Smooth muscle cell (in vitro differentiated cells): ENCODE measurements around the gene ZNF791. TPM values are rescaled to one million over a fixed set of nuclear protein-coding genes. Genes with fewer than 3 reads are reported as not detected.
"Not testable (repeated sequence)": the region's sequence is repeated elsewhere in the genome, so short reads cannot be mapped to it uniquely, and the experiment has no call there.

Experiments used
- DNase-seq: peaks from one replicate; lab custom pipeline; 2025; ENCODE audit not compliant: unreplicated experiment; lab: John Stamatoyannopoulos, UW
- H2AFZ ChIP-seq: fragments of 200-600 bp; sonication (generic); 2 replicates; pipeline ENCODE4 v1.6.0; 2016; ENCODE audit warnings: antibody characterized with exemption, low read depth, mild to moderate bottlenecking
- H3F3A ChIP-seq: fragments of 200-600 bp; sonication (generic); 2 replicates; pipeline ENCODE4 v1.6.0; 2017; ENCODE audit warnings: antibody characterized with exemption, low read depth
- H3K27ac ChIP-seq: fragments of 200-600 bp; sonication (generic); 2 replicates; pipeline ENCODE4 v1.5.1; 2016; ENCODE audit warnings: low read depth, mild to moderate bottlenecking
- H3K27me3 ChIP-seq: fragments of 200-600 bp; sonication (generic); 2 replicates; pipeline ENCODE4 v1.6.1; 2016; ENCODE audit warnings: low read depth, mild to moderate bottlenecking
- H3K36me3 ChIP-seq: fragments of 200-600 bp; sonication (generic); 2 replicates; pipeline ENCODE4 v1.5.1; 2016; ENCODE audit warnings: low read depth
- H3K4me1 ChIP-seq: fragments of 200-600 bp; sonication (generic); 2 replicates; pipeline ENCODE4 v1.5.1; 2016; ENCODE audit warnings: low read depth
- H3K4me2 ChIP-seq: fragments of 200-600 bp; sonication (generic); 2 replicates; pipeline ENCODE4 v1.6.0; 2016; ENCODE audit warnings: mild to moderate bottlenecking
- H3K4me3 ChIP-seq: fragments of 200-600 bp; sonication (generic); 2 replicates; pipeline ENCODE4 v1.5.1; 2016; ENCODE audit warnings: mild to moderate bottlenecking
- H3K79me2 ChIP-seq: fragments of 200-600 bp; sonication (generic); 2 replicates; pipeline ENCODE4 v1.6.0; 2016; ENCODE audit warnings: low read depth, mild to moderate bottlenecking
- H3K9ac ChIP-seq: fragments of 200-600 bp; sonication (generic); 2 replicates; pipeline ENCODE4 v1.6.0; 2016; ENCODE audit warnings: low read depth
- H3K9me3 ChIP-seq: fragments of 200-600 bp; sonication (generic); replicated peaks from 2 replicates; pipeline ENCODE4 v1.5.1; 2016; ENCODE audit warnings: low read depth
- H4K20me1 ChIP-seq: fragments of 200-600 bp; sonication (generic); 2 replicates; pipeline ENCODE4 v1.6.0; 2016; ENCODE audit warnings: low read depth
- WGBS: methylation state at CpG from one replicate; pipeline ENCODE4 v1.1.7; 2016; ENCODE audit warnings: low lambda C conversion rate; 5-methylcytosine and 5-hydroxymethylcytosine counted together
- polyA plus RNA-seq: library from polyadenylated mRNA; unstranded; fragments of >200 nt; fragmentation: Nextera tagmentation; extraction: Ambion mirVana; gene quantifications from 2 replicates; pipeline ENCODE4 v1.2.1, GENCODE V29; 2016
- total RNA-seq: library from RNA; depleted of rRNA; stranded (reverse); fragments of >200 nt; gene quantifications from 2 replicates; pipeline ENCODE4 v1.2.3, GENCODE V29; 2014
- TF ChIP-seq, protein P1 (sequence below): fragments of 200-600 bp; sonication (generic); IDR thresholded peaks from 2 replicates; pipeline ENCODE4 v1.5.1; 2017; ENCODE audit warnings: borderline replicate concordance, mild to moderate bottlenecking, antibody characterized with exemption; ENCODE audit not compliant: insufficient read depth, poor library complexity, severe bottlenecking

ZNF791 gene
- total and polyA plus RNA-seq, 2 experiments from 2014 or later = 15.3 to 17.4 TPM

DNA sequence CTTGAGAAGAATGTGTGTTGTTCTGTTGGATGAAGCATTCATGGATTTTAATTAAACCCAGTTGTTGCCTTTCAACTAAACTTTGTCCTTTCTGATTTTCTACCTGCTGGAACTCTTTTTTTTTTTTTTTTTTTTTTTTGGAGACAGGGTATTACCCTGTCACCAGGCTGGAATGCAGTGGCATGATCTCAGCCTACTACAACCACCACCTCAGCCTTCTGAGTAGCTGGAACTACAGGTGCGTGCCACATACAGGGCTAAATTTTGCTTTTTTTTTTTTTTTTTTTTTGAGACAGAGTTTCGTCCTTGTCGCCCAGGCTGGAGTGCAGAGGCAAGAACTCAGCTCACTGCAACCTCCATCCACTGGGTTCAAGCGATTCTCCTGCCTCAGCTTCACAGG, 6.9 kb downstream of the ZNF791 start:
- no peak for DNase-seq
- Histone ChIP-seq H2AFZ (no peak overlapping the region), H3K4me1 (no peaks in the 10 kb centered on the region), H3K27me3 (no peaks in the 10 kb centered on the region), H4K20me1 (peaks cover 77% of the 10 kb centered on the region), H3K79me2 (peaks cover 93% of the 10 kb centered on the region), H3K4me3 (no peak overlapping the region), H3K9me3 (no peaks in the 10 kb centered on the region), H3K27ac (no peak overlapping the region), H3K4me2 (no peak overlapping the region), H3K36me3 (no peaks in the 10 kb centered on the region), H3K9ac (no peak overlapping the region), H3F3A (no peaks in the 10 kb centered on the region)
- WGBS = 86% methylated on average over 4 of the region's 4 CpGs
- TF ChIP-seq, protein P1, sequence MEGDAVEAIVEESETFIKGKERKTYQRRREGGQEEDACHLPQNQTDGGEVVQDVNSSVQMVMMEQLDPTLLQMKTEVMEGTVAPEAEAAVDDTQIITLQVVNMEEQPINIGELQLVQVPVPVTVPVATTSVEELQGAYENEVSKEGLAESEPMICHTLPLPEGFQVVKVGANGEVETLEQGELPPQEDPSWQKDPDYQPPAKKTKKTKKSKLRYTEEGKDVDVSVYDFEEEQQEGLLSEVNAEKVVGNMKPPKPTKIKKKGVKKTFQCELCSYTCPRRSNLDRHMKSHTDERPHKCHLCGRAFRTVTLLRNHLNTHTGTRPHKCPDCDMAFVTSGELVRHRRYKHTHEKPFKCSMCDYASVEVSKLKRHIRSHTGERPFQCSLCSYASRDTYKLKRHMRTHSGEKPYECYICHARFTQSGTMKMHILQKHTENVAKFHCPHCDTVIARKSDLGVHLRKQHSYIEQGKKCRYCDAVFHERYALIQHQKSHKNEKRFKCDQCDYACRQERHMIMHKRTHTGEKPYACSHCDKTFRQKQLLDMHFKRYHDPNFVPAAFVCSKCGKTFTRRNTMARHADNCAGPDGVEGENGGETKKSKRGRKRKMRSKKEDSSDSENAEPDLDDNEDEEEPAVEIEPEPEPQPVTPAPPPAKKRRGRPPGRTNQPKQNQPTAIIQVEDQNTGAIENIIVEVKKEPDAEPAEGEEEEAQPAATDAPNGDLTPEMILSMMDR = no peak

DNA sequence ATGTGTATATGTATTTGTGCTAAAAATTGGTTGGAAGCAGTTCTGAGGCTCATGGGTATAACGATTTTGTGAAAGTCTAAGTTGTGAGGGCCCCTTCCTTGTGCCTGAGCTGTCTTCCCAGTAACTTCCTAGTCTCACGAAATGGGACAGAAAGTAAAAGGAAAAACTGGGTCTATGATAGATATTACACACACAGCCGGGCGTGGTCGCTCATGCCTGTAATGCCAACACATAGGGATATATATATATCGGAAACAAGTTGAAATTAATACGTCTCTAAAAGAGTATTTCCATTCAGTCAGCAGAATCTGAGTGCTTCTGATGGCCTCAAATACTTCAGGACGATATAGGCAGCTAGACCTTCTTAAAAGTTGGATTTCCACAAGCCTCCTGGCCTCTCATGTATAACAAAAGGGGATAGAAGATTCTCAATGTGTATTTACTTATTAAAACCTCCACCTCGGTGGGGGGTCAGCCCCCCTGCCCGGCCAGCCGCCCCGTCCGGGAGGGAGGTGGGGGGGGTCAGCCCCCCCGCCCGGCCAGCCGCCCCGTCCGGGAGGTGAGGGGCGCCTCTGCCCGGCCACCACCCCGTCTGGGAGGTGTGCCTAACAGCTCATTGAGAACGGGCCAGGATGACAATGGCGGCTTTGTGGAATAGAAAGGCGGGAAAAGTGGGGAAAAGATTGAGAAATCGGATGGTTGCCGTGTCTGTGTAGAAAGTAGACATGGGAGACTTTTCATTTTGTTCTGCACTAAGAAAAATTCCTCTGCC, 10.7 kb downstream of the ZNF791 start:
- 99% methylated on average over 8 of the region's 26 CpGs for WGBS
- H3K4me2 ChIP-seq, H3K27me3 ChIP-seq, DNase-seq, H3K4me3 ChIP-seq, H3F3A ChIP-seq, H2AFZ ChIP-seq, H3K27ac ChIP-seq, H3K9ac ChIP-seq, H3K4me1 ChIP-seq: not testable (repeated sequence)
- Histone ChIP-seq H4K20me1 (peaks cover 54% of the 10 kb centered on the region), H3K79me2 (peaks cover 75% of the 10 kb centered on the region), H3K36me3 (peaks cover 27% of the 10 kb centered on the region), H3K9me3 (peaks cover 14% of the 10 kb centered on the region)

DNA sequence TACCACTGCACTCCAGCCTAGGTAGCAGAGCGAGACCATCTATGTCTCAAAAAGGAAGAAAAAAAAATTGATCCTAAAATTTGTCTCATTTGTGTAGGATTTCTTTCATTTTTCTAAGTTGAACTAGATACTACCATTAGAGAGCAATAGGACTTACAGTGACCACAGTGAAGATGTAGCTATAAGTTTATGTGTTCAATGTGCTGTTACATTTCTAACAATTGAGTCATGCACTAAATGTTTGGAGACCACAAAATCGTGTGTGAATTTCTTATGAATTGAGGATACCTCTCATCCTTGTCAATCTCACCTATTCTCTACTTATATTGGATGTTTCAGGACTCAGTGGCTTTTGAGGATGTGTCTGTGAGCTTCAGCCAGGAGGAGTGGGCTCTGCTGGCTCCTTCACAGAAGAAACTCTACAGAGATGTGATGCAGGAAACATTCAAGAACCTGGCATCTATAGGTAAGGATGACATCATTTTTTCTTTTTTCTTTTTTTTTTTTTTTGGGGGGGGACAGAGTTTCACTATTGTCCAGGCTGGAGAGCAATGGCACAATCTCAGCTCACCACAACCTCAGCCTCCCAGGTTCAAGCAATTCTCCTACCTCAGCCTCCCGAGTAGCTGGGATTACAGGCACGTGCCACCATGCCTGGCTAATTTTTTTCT, 12.8 kb downstream of the ZNF791 start:
- H3F3A ChIP-seq = peaks cover 9% of the 10 kb centered on the region
- peaks cover 54% of the 10 kb centered on the region for H3K79me2 ChIP-seq
- peaks cover 33% of the 10 kb centered on the region for H4K20me1 ChIP-seq
- no peak overlapping the region for H3K4me3 ChIP-seq
- H3K36me3 ChIP-seq = peaks cover 46% of the 10 kb centered on the region
- no peak for DNase-seq
- H2AFZ ChIP-seq = no peak overlapping the region
- no peak overlapping the region for H3K4me2 ChIP-seq
- H3K4me1 ChIP-seq = no peaks in the 10 kb centered on the region
- no peak overlapping the region for H3K9ac ChIP-seq
- H3K27me3 ChIP-seq = no peaks in the 10 kb centered on the region
- peaks cover 29% of the 10 kb centered on the region for H3K9me3 ChIP-seq
- no peak overlapping the region for H3K27ac ChIP-seq
- TF ChIP-seq, protein P1 = no peak
- WGBS = 98% methylated on average over 4 of the region's 4 CpGs

DNA sequence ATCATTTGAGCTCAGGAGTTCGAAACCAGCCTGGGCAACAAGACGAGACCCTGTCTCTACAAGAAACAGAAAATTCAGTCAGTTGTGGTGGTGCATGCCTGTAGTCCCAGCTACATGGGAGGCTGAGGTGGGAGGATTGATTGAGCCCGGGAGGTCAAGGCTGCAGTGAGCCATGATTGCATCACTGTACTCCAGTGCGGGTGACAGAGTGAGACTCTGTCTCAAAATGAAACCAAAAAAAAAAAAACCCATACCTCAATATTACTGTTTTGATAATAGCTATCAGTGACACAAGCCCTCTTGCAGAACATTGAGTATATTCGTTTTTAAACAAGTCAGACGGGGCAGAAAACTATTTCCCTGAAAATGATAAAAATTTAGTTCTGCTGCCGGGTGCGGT, 16.2 kb downstream of the ZNF791 start:
- DNase-seq = no peak
- H3K4me1 ChIP-seq = no peaks in the 10 kb centered on the region
- peaks cover 31% of the 10 kb centered on the region for H3K79me2 ChIP-seq
- peaks cover 11% of the 10 kb centered on the region for H4K20me1 ChIP-seq
- no peak overlapping the region for H3K4me3 ChIP-seq
- TF ChIP-seq, protein P1 = no peak
- H3K9ac ChIP-seq = no peak overlapping the region
- no peak overlapping the region for H2AFZ ChIP-seq
- no peak overlapping the region for H3K4me2 ChIP-seq
- H3F3A ChIP-seq = peaks cover 16% of the 10 kb centered on the region
- H3K27me3 ChIP-seq = no peaks in the 10 kb centered on the region
- H3K36me3 ChIP-seq = peaks cover 70% of the 10 kb centered on the region
- H3K9me3 ChIP-seq = peaks cover 39% of the 10 kb centered on the region
- no peak overlapping the region for H3K27ac ChIP-seq
- WGBS = 85% methylated on average over 8 of the region's 8 CpGs
